Stimulated activated naive CD8-positive, alpha-beta T cell treated with anti-CD3 and anti-CD28 coated beads, Interleukin-15, Interleukin-2, amounts not matched to agents 100 ng/mL and 50 ng/mL, for 24 hours (primary cell): Measurements from ENCODE around the gene ACTA2.

Source experiments
- H3K27ac Mint-ChIP-seq: one replicate; pipeline ENCODE4 v1.8.0; 2021; ENCODE audit warnings: mild to moderate bottlenecking, mixed read lengths
- H3K27me3 Mint-ChIP-seq: one replicate; pipeline ENCODE4 v1.8.0; 2021; ENCODE audit warnings: mixed read lengths
- H3K36me3 Mint-ChIP-seq: one replicate; pipeline ENCODE4 v1.8.0; 2021; ENCODE audit warnings: low read depth, mixed read lengths
- H3K4me1 Mint-ChIP-seq: one replicate; pipeline ENCODE4 v1.8.0; 2021; ENCODE audit warnings: low read depth, mixed read lengths
- H3K4me3 Mint-ChIP-seq: one replicate; pipeline ENCODE4 v1.8.0; 2021; ENCODE audit warnings: mild to moderate bottlenecking, mixed read lengths
- H3K9me3 Mint-ChIP-seq: one replicate; pipeline ENCODE4 v1.8.0; 2021; ENCODE audit warnings: mixed read lengths

Gene ACTA2

GRCh38 chr10:88926566-88927415 is 25.8 kb downstream of the ACTA2 start:
- no peaks in the 10 kb centered on the region for H3K9me3 Mint-ChIP-seq
- H3K4me3 Mint-ChIP-seq: no peak overlapping the region
- H3K4me1 Mint-ChIP-seq: no peaks in the 10 kb centered on the region
- peaks cover 37% of the 10 kb centered on the region for H3K36me3 Mint-ChIP-seq
- H3K27ac Mint-ChIP-seq: no peak overlapping the region
- H3K27me3 Mint-ChIP-seq: no peaks in the 10 kb centered on the region

GRCh38 chr10:88923520-88923919 is 29.1 kb downstream of the ACTA2 start:
- Mint-ChIP-seq H3K27me3 (no peaks in the 10 kb centered on the region), H3K36me3 (peaks cover 57% of the 10 kb centered on the region), H3K4me3 (no peak overlapping the region), H3K9me3 (no peaks in the 10 kb centered on the region), H3K4me1 (peaks cover 3% of the 10 kb centered on the region), H3K27ac (no peak overlapping the region)

GRCh38 chr10:88922041-88922440 is 30.5 kb downstream of the ACTA2 start:
- no peak overlapping the region for H3K4me3 Mint-ChIP-seq
- no peaks in the 10 kb centered on the region for H3K9me3 Mint-ChIP-seq
- no peak overlapping the region for H3K27ac Mint-ChIP-seq
- H3K4me1 Mint-ChIP-seq: peaks cover 3% of the 10 kb centered on the region
- peaks cover 63% of the 10 kb centered on the region for H3K36me3 Mint-ChIP-seq
- no peaks in the 10 kb centered on the region for H3K27me3 Mint-ChIP-seq

- Mint-ChIP-seq H3K27ac (no peak overlapping the region), H3K9me3 (no peaks in the 10 kb centered on the region), H3K4me3 (no peak overlapping the region), H3K4me1 (peaks cover 9% of the 10 kb centered on the region), H3K36me3 (peaks cover 61% of the 10 kb centered on the region), H3K27me3 (no peaks in the 10 kb centered on the region)
Measured at GRCh38 chr10:88920986-88921593, 31.5 kb downstream of the ACTA2 start.

GRCh38 chr10:88920198-88920597 is 32.4 kb downstream of the ACTA2 start:
- H3K27ac Mint-ChIP-seq: no peak overlapping the region
- H3K4me3 Mint-ChIP-seq: no peak overlapping the region
- peaks cover 16% of the 10 kb centered on the region for H3K4me1 Mint-ChIP-seq
- H3K27me3 Mint-ChIP-seq: no peaks in the 10 kb centered on the region
- peaks cover 69% of the 10 kb centered on the region for H3K36me3 Mint-ChIP-seq
- H3K9me3 Mint-ChIP-seq: no peaks in the 10 kb centered on the region

- Mint-ChIP-seq H3K4me3 (no peak overlapping the region), H3K27me3 (no peaks in the 10 kb centered on the region), H3K9me3 (no peaks in the 10 kb centered on the region), H3K36me3 (peaks cover 64% of the 10 kb centered on the region), H3K27ac (no peak overlapping the region), H3K4me1 (peaks cover 16% of the 10 kb centered on the region)
Measured at GRCh38 chr10:88919041-88919440, 33.5 kb downstream of the ACTA2 start.

GRCh38 chr10:88918191-88918905 is 34.2 kb downstream of the ACTA2 start:
- Mint-ChIP-seq H3K9me3 (no peaks in the 10 kb centered on the region), H3K36me3 (peaks cover 62% of the 10 kb centered on the region), H3K4me1 (peaks cover 16% of the 10 kb centered on the region)

GRCh38 chr10:88916986-88917385 is 35.6 kb downstream of the ACTA2 start:
- Mint-ChIP-seq H3K27ac (no peak overlapping the region), H3K4me3 (no peak overlapping the region), H3K36me3 (peaks cover 68% of the 10 kb centered on the region), H3K27me3 (no peaks in the 10 kb centered on the region), H3K9me3 (no peaks in the 10 kb centered on the region), H3K4me1 (peaks cover 16% of the 10 kb centered on the region)

More at GRCh38 chr10:88918191-88918905, 34.2 kb downstream of the ACTA2 start:
- H3K4me3 Mint-ChIP-seq: no peak overlapping the region
- no peaks in the 10 kb centered on the region for H3K27me3 Mint-ChIP-seq
- no peak overlapping the region for H3K27ac Mint-ChIP-seq

- Mint-ChIP-seq H3K27ac (no peak overlapping the region), H3K36me3 (peaks cover 73% of the 10 kb centered on the region), H3K9me3 (no peaks in the 10 kb centered on the region), H3K4me3 (no peak overlapping the region), H3K27me3 (no peaks in the 10 kb centered on the region), H3K4me1 (peaks cover 16% of the 10 kb centered on the region)
Measured at GRCh38 chr10:88916231-88916630, 36.3 kb downstream of the ACTA2 start.

- Mint-ChIP-seq H3K36me3 (peaks cover 75% of the 10 kb centered on the region), H3K4me3 (no peak overlapping the region), H3K4me1 (peaks cover 16% of the 10 kb centered on the region), H3K27ac (no peak overlapping the region), H3K27me3 (no peaks in the 10 kb centered on the region), H3K9me3 (no peaks in the 10 kb centered on the region)
Measured at GRCh38 chr10:88915781-88916180, 36.8 kb downstream of the ACTA2 start.

GRCh38 chr10:88913788-88914187 is 38.8 kb downstream of the ACTA2 start:
- H3K4me3 Mint-ChIP-seq: no peak overlapping the region
- H3K36me3 Mint-ChIP-seq: peaks cover 70% of the 10 kb centered on the region
- H3K27me3 Mint-ChIP-seq: no peaks in the 10 kb centered on the region
- H3K27ac Mint-ChIP-seq: no peak overlapping the region
- H3K4me1 Mint-ChIP-seq: peaks cover 16% of the 10 kb centered on the region
- no peaks in the 10 kb centered on the region for H3K9me3 Mint-ChIP-seq

GRCh38 chr10:88913127-88913526 is 39.4 kb downstream of the ACTA2 start:
- Mint-ChIP-seq H3K27me3 (no peaks in the 10 kb centered on the region), H3K36me3 (peaks cover 76% of the 10 kb centered on the region), H3K27ac (no peak overlapping the region), H3K4me3 (no peak overlapping the region), H3K9me3 (no peaks in the 10 kb centered on the region), H3K4me1 (peaks cover 23% of the 10 kb centered on the region)

- no peaks in the 10 kb centered on the region for H3K9me3 Mint-ChIP-seq
- H3K27ac Mint-ChIP-seq: no peak overlapping the region
- H3K36me3 Mint-ChIP-seq: peaks cover 72% of the 10 kb centered on the region
- H3K27me3 Mint-ChIP-seq: no peaks in the 10 kb centered on the region
- no peak overlapping the region for H3K4me3 Mint-ChIP-seq
- H3K4me1 Mint-ChIP-seq: peaks cover 30% of the 10 kb centered on the region
Measured at GRCh38 chr10:88911851-88912250, 40.7 kb downstream of the ACTA2 start.

GRCh38 chr10:88911116-88911515 is 41.5 kb downstream of the ACTA2 start:
- Mint-ChIP-seq H3K36me3 (peaks cover 68% of the 10 kb centered on the region), H3K27ac (no peak overlapping the region)

GRCh38 chr10:88908194-88908593 is 44.4 kb downstream of the ACTA2 start:
- H3K36me3 Mint-ChIP-seq: peaks cover 77% of the 10 kb centered on the region
- no peaks in the 10 kb centered on the region for H3K27me3 Mint-ChIP-seq
- H3K27ac Mint-ChIP-seq: peak overlapping the region; percentile 87
- peak overlapping the region; percentile 53 for H3K4me3 Mint-ChIP-seq
- peaks cover 24% of the 10 kb centered on the region for H3K4me1 Mint-ChIP-seq
- H3K9me3 Mint-ChIP-seq: no peaks in the 10 kb centered on the region

More at GRCh38 chr10:88911116-88911515, 41.5 kb downstream of the ACTA2 start:
- peaks cover 25% of the 10 kb centered on the region for H3K4me1 Mint-ChIP-seq
- no peaks in the 10 kb centered on the region for H3K27me3 Mint-ChIP-seq
- no peak overlapping the region for H3K4me3 Mint-ChIP-seq
- no peaks in the 10 kb centered on the region for H3K9me3 Mint-ChIP-seq
